ENCODE measurements around the gene RAB6A.

DNA sequence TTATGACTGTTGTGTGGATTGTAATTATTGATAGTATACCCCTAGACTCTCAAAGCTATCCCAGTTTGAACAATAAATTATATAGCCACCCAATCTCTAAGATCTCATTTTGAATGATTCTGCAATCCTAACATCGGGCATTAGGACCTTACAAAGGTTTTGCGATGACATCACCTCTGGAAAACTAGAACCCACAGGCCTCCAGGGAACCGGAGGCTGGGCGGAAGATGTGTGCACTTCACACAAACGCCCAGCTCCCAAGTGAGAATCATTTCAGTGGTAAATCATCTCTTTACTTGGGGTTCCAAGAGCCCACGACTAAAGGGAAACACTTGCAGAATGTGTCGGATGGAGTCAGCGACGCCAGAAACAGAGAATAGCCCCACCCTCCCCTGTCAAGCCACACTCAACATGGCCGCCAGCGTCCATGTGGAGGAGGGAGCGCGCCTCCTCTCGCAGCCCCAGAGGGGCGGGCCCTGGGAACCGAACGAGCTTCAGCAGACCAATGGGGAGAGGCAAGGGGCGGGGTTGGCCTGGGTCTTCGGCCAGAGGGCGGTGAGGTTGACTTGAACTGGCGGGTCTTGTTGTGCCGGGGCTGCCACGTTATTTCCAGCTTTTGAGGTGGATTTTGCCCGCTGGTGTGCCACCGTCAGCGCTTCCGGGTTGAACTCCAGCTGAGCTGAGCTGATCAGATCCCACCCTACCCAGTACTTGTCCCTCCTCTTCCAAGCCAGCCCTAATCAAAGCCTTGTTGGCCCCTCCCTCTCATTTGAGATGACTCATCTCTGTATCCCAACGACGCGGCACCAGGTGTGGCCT, 18.4 kb upstream of the RAB6A start:
- TF ChIP-seq, protein P1, sequence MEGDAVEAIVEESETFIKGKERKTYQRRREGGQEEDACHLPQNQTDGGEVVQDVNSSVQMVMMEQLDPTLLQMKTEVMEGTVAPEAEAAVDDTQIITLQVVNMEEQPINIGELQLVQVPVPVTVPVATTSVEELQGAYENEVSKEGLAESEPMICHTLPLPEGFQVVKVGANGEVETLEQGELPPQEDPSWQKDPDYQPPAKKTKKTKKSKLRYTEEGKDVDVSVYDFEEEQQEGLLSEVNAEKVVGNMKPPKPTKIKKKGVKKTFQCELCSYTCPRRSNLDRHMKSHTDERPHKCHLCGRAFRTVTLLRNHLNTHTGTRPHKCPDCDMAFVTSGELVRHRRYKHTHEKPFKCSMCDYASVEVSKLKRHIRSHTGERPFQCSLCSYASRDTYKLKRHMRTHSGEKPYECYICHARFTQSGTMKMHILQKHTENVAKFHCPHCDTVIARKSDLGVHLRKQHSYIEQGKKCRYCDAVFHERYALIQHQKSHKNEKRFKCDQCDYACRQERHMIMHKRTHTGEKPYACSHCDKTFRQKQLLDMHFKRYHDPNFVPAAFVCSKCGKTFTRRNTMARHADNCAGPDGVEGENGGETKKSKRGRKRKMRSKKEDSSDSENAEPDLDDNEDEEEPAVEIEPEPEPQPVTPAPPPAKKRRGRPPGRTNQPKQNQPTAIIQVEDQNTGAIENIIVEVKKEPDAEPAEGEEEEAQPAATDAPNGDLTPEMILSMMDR (IDR thresholded peaks at IDR 0.05): no peak
- no peak for TF ChIP-seq POLR2A (IDR thresholded peaks at IDR 0.05)

Data from lower leg skin (tissue), 3 donors.